Large intestine (tissue), 3 donors: ENCODE measurements around the gene FUT2. TPM values are rescaled to one million over a fixed set of nuclear protein-coding genes. Genes with fewer than 3 reads are reported as not detected.

Source experiments
- DNase-seq, 2 donors: peaks; one replicate each; pipeline versions ENCODE4 v3.0.0 to v3.0.0-alpha.2; 2013
- H3K27ac ChIP-seq: one replicate; pipeline ENCODE4 v1.5.1; 2013; ENCODE audit warnings: low read length
- H3K27me3 ChIP-seq: 2 replicates; pipeline ENCODE4 v1.6.1; 2013; ENCODE audit warnings: low read length; ENCODE audit not compliant: control insufficient read depth, insufficient read depth
- H3K36me3 ChIP-seq: 2 replicates; pipeline ENCODE4 v1.6.1; 2013; ENCODE audit warnings: low read length; ENCODE audit not compliant: control insufficient read depth, insufficient read depth
- H3K4me1 ChIP-seq: one replicate; pipeline ENCODE4 v1.6.1; 2013; ENCODE audit warnings: low read length; ENCODE audit not compliant: control insufficient read depth, insufficient read depth
- H3K4me3 ChIP-seq: one replicate; pipeline ENCODE4 v1.5.1; 2013; ENCODE audit warnings: low read length
- H3K9me3 ChIP-seq: one replicate; pipeline ENCODE4 v1.6.1; 2013; ENCODE audit warnings: mild to moderate bottlenecking, low read depth, low read length, moderate library complexity; ENCODE audit not compliant: control insufficient read depth
- WGBS: methylation state at CpG from one replicate; pipeline ENCODE4 v1.1.5; 2013; ENCODE audit warnings: low lambda C conversion rate; ENCODE audit not compliant: insufficient coverage; 5-methylcytosine and 5-hydroxymethylcytosine counted together
- polyA plus RNA-seq: library from polyadenylated mRNA; unstranded; fragments of 120-200 nt; gene quantifications from one replicate; pipeline ENCODE4 v1.2.1, GENCODE V29; 2013

The FUT2 gene
- polyA plus RNA-seq, 1 donor, result 105 TPM

- peak in 1 of 2 donors; percentile 62 for DNase-seq
- peak overlapping the region; percentile 97 for H3K27ac ChIP-seq
- peaks cover 9% of the 10 kb centered on the region for H3K27me3 ChIP-seq
- H3K4me3 ChIP-seq, result peak overlapping the region; percentile 71
- H3K36me3 ChIP-seq, result peaks cover 6% of the 10 kb centered on the region
- no CpG with 5 or more reads among the region's 34 CpGs for WGBS
- peaks cover 8% of the 10 kb centered on the region for H3K9me3 ChIP-seq
- peaks cover 19% of the 10 kb centered on the region for H3K4me1 ChIP-seq
Observed at GRCh38 chr19:48696353-48697010, 711 bp downstream of the FUT2 start.

GRCh38 chr19:48698046-48698445, 2.3 kb downstream of the FUT2 start:
- Histone ChIP-seq H3K27me3 (peaks cover 9% of the 10 kb centered on the region), H3K4me1 (peaks cover 19% of the 10 kb centered on the region), H3K36me3 (peaks cover 15% of the 10 kb centered on the region), H3K27ac (no peak overlapping the region), H3K9me3 (peaks cover 12% of the 10 kb centered on the region), H3K4me3 (peak overlapping the region; percentile 5)
- peak in 1 of 2 donors; percentile 32 for DNase-seq
- 0% methylated on average over 1 of the region's 4 CpGs for WGBS

- Histone ChIP-seq H3K27ac (no peak overlapping the region), H3K27me3 (no peaks in the 10 kb centered on the region), H3K9me3 (peaks cover 15% of the 10 kb centered on the region), H3K4me1 (peaks cover 8% of the 10 kb centered on the region), H3K4me3 (no peak overlapping the region), H3K36me3 (peaks cover 28% of the 10 kb centered on the region)
- no CpG with 5 or more reads among the region's 13 CpGs for WGBS
- no peak for DNase-seq
Observed at GRCh38 chr19:48702701-48703100, 6.9 kb downstream of the FUT2 start.

- WGBS, result no CpG with 5 or more reads among the region's 23 CpGs
- Histone ChIP-seq H3K36me3 (peaks cover 28% of the 10 kb centered on the region), H3K9me3 (peaks cover 16% of the 10 kb centered on the region)
Observed at GRCh38 chr19:48703316-48703715, 7.5 kb downstream of the FUT2 start.

GRCh38 chr19:48705431-48705830, 9.7 kb downstream of the FUT2 start:
- Histone ChIP-seq H3K36me3 (peaks cover 28% of the 10 kb centered on the region), H3K27ac (no peak overlapping the region), H3K4me1 (no peaks in the 10 kb centered on the region), H3K4me3 (no peak overlapping the region), H3K27me3 (no peaks in the 10 kb centered on the region), H3K9me3 (peaks cover 16% of the 10 kb centered on the region)
- DNase-seq, result peak in 1 of 2 donors; percentile 34
- WGBS, result no CpG with 5 or more reads among the region's 2 CpGs

More at GRCh38 chr19:48703316-48703715, 7.5 kb downstream of the FUT2 start:
- Histone ChIP-seq H3K27me3 (no peaks in the 10 kb centered on the region), H3K27ac (no peak overlapping the region), H3K4me1 (peaks cover 3% of the 10 kb centered on the region), H3K4me3 (no peak overlapping the region)
- DNase-seq, result no peak

- no peak for DNase-seq
- 75% methylated on average over 4 of the region's 11 CpGs for WGBS
- no peak overlapping the region for H3K4me3 ChIP-seq
Observed at GRCh38 chr19:48708471-48708870, 12.7 kb downstream of the FUT2 start.

GRCh38 chr19:48711106-48711662, 15.4 kb downstream of the FUT2 start:
- WGBS, result no CpG with 5 or more reads among the region's 4 CpGs
- Histone ChIP-seq H3K4me1 (peaks cover 20% of the 10 kb centered on the region), H3K27ac (no peak overlapping the region), H3K36me3 (no peaks in the 10 kb centered on the region), H3K9me3 (peaks cover 2% of the 10 kb centered on the region), H3K27me3 (no peaks in the 10 kb centered on the region), H3K4me3 (no peak overlapping the region)
- DNase-seq, result no peak

More at GRCh38 chr19:48708471-48708870, 12.7 kb downstream of the FUT2 start:
- peaks cover 9% of the 10 kb centered on the region for H3K36me3 ChIP-seq
- H3K4me1 ChIP-seq, result peaks cover 9% of the 10 kb centered on the region
- H3K27me3 ChIP-seq, result no peaks in the 10 kb centered on the region
- no peak overlapping the region for H3K27ac ChIP-seq
- peaks cover 8% of the 10 kb centered on the region for H3K9me3 ChIP-seq

GRCh38 chr19:48713041-48713863, 17.5 kb downstream of the FUT2 start:
- Histone ChIP-seq H3K9me3 (no peaks in the 10 kb centered on the region), H3K27ac (peak overlapping the region; percentile 63), H3K4me1 (peaks cover 32% of the 10 kb centered on the region), H3K36me3 (no peaks in the 10 kb centered on the region), H3K27me3 (no peaks in the 10 kb centered on the region), H3K4me3 (peak overlapping the region; percentile 58)
- peak in 1 of 2 donors; percentile 43 for DNase-seq
- WGBS, result no CpG with 5 or more reads among the region's 25 CpGs

- Histone ChIP-seq H3K4me3 (peak overlapping the region; percentile 69), H3K9me3 (no peaks in the 10 kb centered on the region), H3K4me1 (peaks cover 39% of the 10 kb centered on the region), H3K27ac (peak overlapping the region; percentile 94), H3K36me3 (no peaks in the 10 kb centered on the region), H3K27me3 (no peaks in the 10 kb centered on the region)
- no CpG with 5 or more reads among the region's 67 CpGs for WGBS
- peak; percentile 100 for DNase-seq
Observed at GRCh38 chr19:48713864-48714755, 18.3 kb downstream of the FUT2 start.
